GM15510 (cell line): ENCODE results near the gene FARS2.

ENCODE experiments used
- POLR2A ChIP-seq: IDR thresholded peaks from 3 replicates; pipeline ENCODE4 v1.6.1; 2011; ENCODE audit warnings: borderline replicate concordance; ENCODE audit not compliant: insufficient read length; ENCODE audit errors: extremely low read depth

The FARS2 gene

GRCh38 chr6:5482619-5483018 lies 221.3 kb downstream of the FARS2 start:
- no peak for TF ChIP-seq POLR2A

GRCh38 chr6:5484692-5485091 lies 223.4 kb downstream of the FARS2 start:
- TF ChIP-seq POLR2A = no peak

- no peak for TF ChIP-seq POLR2A
These were observed 224.9 kb downstream of the FARS2 start for GRCh38 chr6:5486214-5486613.

GRCh38 chr6:5490501-5491069 lies 229.3 kb downstream of the FARS2 start:
- TF ChIP-seq POLR2A = no peak

- TF ChIP-seq POLR2A = no peak
These were observed 231.0 kb downstream of the FARS2 start for GRCh38 chr6:5492356-5492755.

- no peak for TF ChIP-seq POLR2A
These were observed 232.5 kb downstream of the FARS2 start for GRCh38 chr6:5493806-5494205.

- no peak for TF ChIP-seq POLR2A
These were observed 236.7 kb downstream of the FARS2 start for GRCh38 chr6:5497896-5498578.

- TF ChIP-seq POLR2A = no peak
These were observed 237.2 kb downstream of the FARS2 start for GRCh38 chr6:5498579-5498899.

GRCh38 chr6:5499644-5500306 lies 238.5 kb downstream of the FARS2 start:
- no peak for TF ChIP-seq POLR2A

GRCh38 chr6:5501837-5502236 lies 240.5 kb downstream of the FARS2 start:
- TF ChIP-seq POLR2A = no peak

- TF ChIP-seq POLR2A = no peak
These were observed 242.8 kb downstream of the FARS2 start for GRCh38 chr6:5504078-5504477.

- no peak for TF ChIP-seq POLR2A
These were observed 244.8 kb downstream of the FARS2 start for GRCh38 chr6:5506149-5506548.

GRCh38 chr6:5506597-5506996 lies 245.3 kb downstream of the FARS2 start:
- no peak for TF ChIP-seq POLR2A

- no peak for TF ChIP-seq POLR2A
These were observed 245.9 kb downstream of the FARS2 start for GRCh38 chr6:5507131-5507681.

GRCh38 chr6:5509106-5509505 lies 247.8 kb downstream of the FARS2 start:
- TF ChIP-seq POLR2A = no peak

GRCh38 chr6:5510331-5511133 lies 249.2 kb downstream of the FARS2 start:
- no peak for TF ChIP-seq POLR2A

- no peak for TF ChIP-seq POLR2A
These were observed 250.6 kb downstream of the FARS2 start for GRCh38 chr6:5511954-5512353.
